HCT116 (cell line): ENCODE results near the gene MARVELD3.

ENCODE experiments used
- ATF3 ChIP-seq: IDR thresholded peaks from 2 replicates; pipeline ENCODE4 v1.6.1; 2012
- CTCF ChIP-seq, 3 experiments: fragments of 200-600 bp in 1 of 3; sonication (generic) in 1 of 3; IDR thresholded peaks in 2 of 3; conservative IDR thresholded peaks in 1 of 3; 2 replicates each; pipeline ENCODE4 v1.5.1; 2012 to 2017; ENCODE audit warnings: low read depth in 2 of 3, low read length in 2 of 3, antibody characterized with exemption in 1 of 3, borderline replicate concordance in 1 of 3, control low read depth in 1 of 3, mild to moderate bottlenecking in 1 of 3, mixed read lengths in 1 of 3, mixed run types in 1 of 3, moderate library complexity in 1 of 3; ENCODE audit not compliant: insufficient read depth in 1 of 3
- EZH2 ChIP-seq: fragments of 200-600 bp; sonication (generic); IDR thresholded peaks from 2 replicates; pipeline ENCODE4 v1.6.1; 2017; ENCODE audit warnings: antibody characterized with exemption, mixed run types
- EZH2phosphoT487 ChIP-seq: fragments of 200-600 bp; IDR thresholded peaks from 2 replicates; pipeline ENCODE4 v1.6.1; 2018; ENCODE audit warnings: antibody characterized with exemption, borderline replicate concordance
- POLR2AphosphoS5 ChIP-seq: IDR thresholded peaks from 2 replicates; pipeline ENCODE4 v1.6.1; 2011; ENCODE audit warnings: mild to moderate bottlenecking, low read depth, low read length, moderate library complexity
- REST ChIP-seq: IDR thresholded peaks from 2 replicates; pipeline ENCODE4 v1.6.1; 2012; ENCODE audit warnings: low read depth
- TCF7L2 ChIP-seq: IDR thresholded peaks from 2 replicates; pipeline ENCODE4 v1.7.0; 2011; ENCODE audit warnings: borderline replicate concordance, inconsistent platforms; ENCODE audit not compliant: insufficient read depth, insufficient read length; ENCODE audit errors: extremely low read depth

- TF ChIP-seq POLR2AphosphoS5: no peak
- TF ChIP-seq CTCF (IDR thresholded peaks at IDR 0.05 in 2 of 3, conservative IDR thresholded peaks at IDR 0.05 in 1 of 3; ENCODE audit: borderline replicate concordance in 1 of 3, insufficient read depth in 1 of 3, low read depth in 2 of 3, low read length in 2 of 3): no peak
- no peak for TF ChIP-seq TCF7L2
- TF ChIP-seq REST: no peak
- TF ChIP-seq EZH2: no peak
- no peak for TF ChIP-seq EZH2phosphoT487
- no peak for TF ChIP-seq ATF3
Observed at GRCh38 chr16:71623597-71623996, 2.4 kb upstream of the MARVELD3 start.
